VCaP (cell line): ENCODE results near the gene HMCN1.

Source experiments
- H3K27ac ChIP-seq: fragments of 450-650 bp; 2 replicates; pipeline ENCODE4 v1.5.1; 2017
- CTCF ChIP-seq: fragments of 450-650 bp; conservative IDR thresholded peaks from 2 replicates; pipeline ENCODE4 v1.5.1; 2017; ENCODE audit warnings: mild to moderate bottlenecking, moderate library complexity

The HMCN1 gene

GRCh38 chr1:185834371-185834905 is 100.2 kb downstream of the HMCN1 start:
- no peak for TF ChIP-seq CTCF

GRCh38 chr1:185835191-185835590 is 101.0 kb downstream of the HMCN1 start:
- no peak overlapping the region for H3K27ac ChIP-seq
- TF ChIP-seq CTCF, result no peak

More at GRCh38 chr1:185834371-185834905, 100.2 kb downstream of the HMCN1 start:
- no peak overlapping the region for H3K27ac ChIP-seq

GRCh38 chr1:185837711-185838110 is 103.5 kb downstream of the HMCN1 start:
- no peak for TF ChIP-seq CTCF
- H3K27ac ChIP-seq, result no peak overlapping the region

GRCh38 chr1:185838111-185838510 is 103.9 kb downstream of the HMCN1 start:
- H3K27ac ChIP-seq, result no peak overlapping the region
- TF ChIP-seq CTCF, result no peak

- no peak for TF ChIP-seq CTCF
- H3K27ac ChIP-seq, result no peak overlapping the region
Observed at GRCh38 chr1:185840880-185841279, 106.7 kb downstream of the HMCN1 start.

GRCh38 chr1:185843297-185843869 is 109.2 kb downstream of the HMCN1 start:
- no peak overlapping the region for H3K27ac ChIP-seq
- TF ChIP-seq CTCF, result no peak

GRCh38 chr1:185843986-185844385 is 109.8 kb downstream of the HMCN1 start:
- H3K27ac ChIP-seq, result no peak overlapping the region
- TF ChIP-seq CTCF, result no peak
